Measurements from ENCODE around the gene DNAJB4.
A peak's percentile ranks its signal among the peaks of the same experiment; 100 is the strongest.

DNAJB4 gene

DNA sequence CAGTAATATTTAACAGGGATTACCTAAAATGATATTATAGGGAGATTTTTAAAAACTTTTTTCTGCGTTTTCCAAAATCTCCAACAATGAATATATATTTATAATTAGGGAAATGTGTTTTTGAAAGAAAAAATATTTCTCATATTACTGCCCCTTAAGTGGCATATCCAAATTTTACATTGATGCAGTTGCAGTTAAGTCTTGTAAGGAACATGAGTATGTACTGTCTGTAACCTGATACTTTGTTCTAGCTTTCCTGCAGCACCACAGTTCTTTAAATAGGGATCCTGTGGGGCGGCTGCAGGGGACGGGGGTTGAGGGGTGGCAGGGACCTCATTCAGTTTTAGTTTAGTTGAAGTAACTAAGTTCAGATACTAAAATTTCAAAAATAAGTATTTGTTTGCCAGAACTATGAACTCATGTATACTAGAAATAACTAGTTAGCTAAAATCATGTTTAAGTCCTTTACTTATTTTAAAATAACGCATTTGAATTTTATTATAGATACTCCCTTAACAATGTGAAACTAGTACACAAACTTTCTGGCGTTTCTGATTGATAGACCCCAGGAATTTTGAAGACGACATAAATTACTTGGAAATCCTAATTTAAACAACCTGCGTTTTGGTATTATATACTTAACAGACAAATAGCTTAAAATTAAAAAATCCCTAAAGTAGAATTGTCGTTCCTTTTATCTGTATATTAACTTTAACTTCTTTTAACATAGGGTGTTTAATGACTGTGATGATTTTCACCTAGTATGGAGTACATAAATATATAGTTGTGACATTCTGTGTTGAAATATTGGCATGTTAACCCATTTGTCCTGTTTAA, 639 bp upstream of the DNAJB4 start:
- TF ChIP-seq, protein P1, sequence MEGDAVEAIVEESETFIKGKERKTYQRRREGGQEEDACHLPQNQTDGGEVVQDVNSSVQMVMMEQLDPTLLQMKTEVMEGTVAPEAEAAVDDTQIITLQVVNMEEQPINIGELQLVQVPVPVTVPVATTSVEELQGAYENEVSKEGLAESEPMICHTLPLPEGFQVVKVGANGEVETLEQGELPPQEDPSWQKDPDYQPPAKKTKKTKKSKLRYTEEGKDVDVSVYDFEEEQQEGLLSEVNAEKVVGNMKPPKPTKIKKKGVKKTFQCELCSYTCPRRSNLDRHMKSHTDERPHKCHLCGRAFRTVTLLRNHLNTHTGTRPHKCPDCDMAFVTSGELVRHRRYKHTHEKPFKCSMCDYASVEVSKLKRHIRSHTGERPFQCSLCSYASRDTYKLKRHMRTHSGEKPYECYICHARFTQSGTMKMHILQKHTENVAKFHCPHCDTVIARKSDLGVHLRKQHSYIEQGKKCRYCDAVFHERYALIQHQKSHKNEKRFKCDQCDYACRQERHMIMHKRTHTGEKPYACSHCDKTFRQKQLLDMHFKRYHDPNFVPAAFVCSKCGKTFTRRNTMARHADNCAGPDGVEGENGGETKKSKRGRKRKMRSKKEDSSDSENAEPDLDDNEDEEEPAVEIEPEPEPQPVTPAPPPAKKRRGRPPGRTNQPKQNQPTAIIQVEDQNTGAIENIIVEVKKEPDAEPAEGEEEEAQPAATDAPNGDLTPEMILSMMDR (IDR thresholded peaks at IDR 0.05), result no peak
- Histone ChIP-seq H3K4me3 (ENCODE audit: low read depth in 1 of 2, low read length in 1 of 2) (peak overlapping the region; percentile 51 to 55), H3K36me3 (no peaks in the 10 kb centered on the region), H3K9me3 (no peaks in the 10 kb centered on the region), H3K27me3 (no peaks in the 10 kb centered on the region), H3K4me1 (ENCODE audit: control insufficient read depth in 1 of 2, insufficient read depth in 1 of 2, low read depth in 1 of 2, low read length in 1 of 2) (peaks cover 20 to 33% of the 10 kb centered on the region in 2 experiments), H3K27ac (peak overlapping the region; percentile 74)

DNA sequence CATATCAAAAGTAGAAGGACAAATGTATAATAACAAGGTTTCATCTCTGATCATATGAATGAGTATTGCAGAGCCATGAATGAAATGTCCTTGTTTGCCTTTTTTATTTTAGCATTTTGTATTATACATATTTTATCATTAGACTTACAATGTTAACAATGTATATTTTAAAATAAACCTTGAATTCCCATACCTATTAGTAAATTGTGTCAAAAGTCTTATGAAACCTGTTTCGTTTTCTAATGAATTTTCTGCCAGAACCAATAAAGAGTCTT, 646 bp downstream of the DNAJB4 start:
- Histone ChIP-seq H3K4me1 (ENCODE audit: control insufficient read depth in 1 of 2, insufficient read depth in 1 of 2, low read depth in 1 of 2, low read length in 1 of 2) (peaks cover 20 to 33% of the 10 kb centered on the region in 2 experiments), H3K36me3 (no peaks in the 10 kb centered on the region), H3K27me3 (no peaks in the 10 kb centered on the region), H3K4me3 (ENCODE audit: low read depth in 1 of 2, low read length in 1 of 2) (peak overlapping the region; percentile 51 to 55), H3K27ac (peak overlapping the region; percentile 24), H3K9me3 (no peaks in the 10 kb centered on the region)
- TF ChIP-seq, protein P1 (IDR thresholded peaks at IDR 0.05), result no peak

DNA sequence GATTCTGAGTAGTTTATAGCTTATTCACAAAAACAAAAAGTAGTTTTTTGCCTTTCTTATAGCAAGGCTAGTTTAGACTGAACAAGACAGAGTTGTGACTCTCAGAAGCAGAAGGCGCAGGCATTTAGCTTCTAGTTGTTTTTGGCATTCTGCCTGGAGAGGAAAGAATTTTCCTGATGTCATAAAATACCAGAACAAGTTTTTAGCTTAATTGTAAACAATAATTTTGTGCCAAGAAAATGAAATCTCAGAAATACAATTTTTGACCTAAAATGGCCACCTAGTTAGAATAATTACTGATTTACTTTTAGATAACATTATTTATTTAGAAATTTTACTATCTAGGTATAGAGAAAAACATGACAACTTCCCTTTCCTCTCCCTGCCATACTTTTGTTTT, 1.0 kb downstream of the DNAJB4 start:
- Histone ChIP-seq H3K4me3 (ENCODE audit: low read depth in 1 of 2, low read length in 1 of 2) (no peak overlapping the region), H3K27me3 (no peaks in the 10 kb centered on the region), H3K27ac (peak overlapping the region; percentile 24), H3K9me3 (no peaks in the 10 kb centered on the region), H3K36me3 (no peaks in the 10 kb centered on the region), H3K4me1 (ENCODE audit: control insufficient read depth in 1 of 2, insufficient read depth in 1 of 2, low read depth in 1 of 2, low read length in 1 of 2) (peaks cover 20 to 33% of the 10 kb centered on the region in 2 experiments)
- TF ChIP-seq, protein P1 (IDR thresholded peaks at IDR 0.05), result no peak

DNA sequence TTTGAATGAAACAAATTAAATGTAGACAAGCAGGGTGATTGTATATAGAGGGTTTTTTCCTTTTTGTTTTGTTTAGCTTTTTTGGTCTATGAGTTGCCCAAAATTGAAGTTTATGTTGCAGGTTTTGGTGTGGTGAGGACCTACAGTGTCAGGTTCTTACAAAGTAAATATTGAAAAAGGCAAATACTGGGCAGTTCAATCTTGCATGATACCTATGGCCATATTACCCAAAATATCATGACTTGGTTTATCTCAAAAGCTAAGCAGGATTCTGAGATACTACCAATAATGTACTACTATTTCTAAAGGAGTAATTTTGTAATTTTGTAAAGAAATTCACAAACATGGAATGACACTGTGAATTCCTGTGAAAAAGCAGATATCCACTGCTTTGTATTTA, 1.8 kb downstream of the DNAJB4 start:
- Histone ChIP-seq H3K9me3 (no peaks in the 10 kb centered on the region), H3K4me3 (ENCODE audit: low read depth in 1 of 2, low read length in 1 of 2) (no peak overlapping the region), H3K27me3 (no peaks in the 10 kb centered on the region), H3K4me1 (ENCODE audit: control insufficient read depth in 1 of 2, insufficient read depth in 1 of 2, low read depth in 1 of 2, low read length in 1 of 2) (peaks cover 20 to 33% of the 10 kb centered on the region in 2 experiments), H3K36me3 (no peaks in the 10 kb centered on the region), H3K27ac (no peak overlapping the region)
- TF ChIP-seq, protein P1 (IDR thresholded peaks at IDR 0.05), result no peak

DNA sequence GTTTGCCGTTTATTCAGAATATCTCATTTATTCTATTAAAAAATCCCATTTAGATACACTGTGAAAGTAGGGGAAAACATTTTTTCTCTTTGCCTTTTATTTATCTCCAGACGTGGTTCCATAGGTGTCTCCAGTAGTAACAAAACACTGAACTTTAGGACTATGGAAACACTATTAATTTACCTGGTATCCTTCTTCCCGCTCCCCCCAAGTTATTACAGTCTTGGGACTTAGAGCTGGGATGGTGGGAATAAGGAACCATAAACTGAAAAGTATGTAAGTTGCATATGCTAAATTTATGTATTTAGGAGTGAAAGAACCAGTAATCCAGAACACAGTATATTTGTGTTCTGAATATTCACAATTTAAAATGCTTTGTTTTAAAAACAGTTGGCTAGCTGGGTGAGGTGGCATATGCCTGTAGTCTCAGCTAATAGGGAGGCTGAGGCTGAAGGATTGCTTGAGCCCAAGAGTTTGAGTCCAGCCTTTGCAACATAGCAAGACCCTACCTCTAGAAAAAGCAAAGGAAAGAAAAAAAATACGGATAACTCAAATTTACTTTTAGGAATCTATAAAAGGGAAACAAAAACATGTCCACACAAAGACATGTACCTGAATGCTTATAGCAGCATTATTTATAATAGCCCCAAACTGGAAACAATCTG, 3.1 kb downstream of the DNAJB4 start:
- no peak overlapping the region for H3K27ac ChIP-seq
- peaks cover 20 to 33% of the 10 kb centered on the region in 2 experiments for H3K4me1 ChIP-seq (ENCODE audit: control insufficient read depth in 1 of 2, insufficient read depth in 1 of 2, low read depth in 1 of 2, low read length in 1 of 2)
- no peaks in the 10 kb centered on the region for H3K27me3 ChIP-seq
- TF ChIP-seq, protein P1 (IDR thresholded peaks at IDR 0.05), result no peak
- H3K36me3 ChIP-seq, result no peaks in the 10 kb centered on the region
- H3K9me3 ChIP-seq, result no peaks in the 10 kb centered on the region
- H3K4me3 ChIP-seq (ENCODE audit: low read depth in 1 of 2, low read length in 1 of 2), result no peak overlapping the region

Data from neutrophil (primary cell).